Epithelial cell of alveolus of lung (primary cell): ENCODE results near the gene SNX9. TPM values are rescaled to one million over a fixed set of nuclear protein-coding genes. Genes with fewer than 3 reads are reported as not detected.

ENCODE experiments used
- total RNA-seq: library from RNA; depleted of rRNA; stranded (reverse); fragments of >200 nt; gene quantifications from 2 replicates; pipeline ENCODE4 v1.2.1, GENCODE V29; 2015

The SNX9 gene
- 29.1 and 31.3 TPM in 2 replicates for total RNA-seq

GRCh38 chr6:157823001-157823527 lies at the start of gene SNX9:
Gene SNX9 (plus strand): TSS chr6:157823246. CDS start chr6:157823435, 189 bp downstream.

GRCh38 chr6:157981395-157982101 lies 158.5 kb downstream of the SNX9 start, which contains the start of gene SYNJ2:
Gene SYNJ2 (plus strand): TSS chr6:157981863. CDS start chr6:157981962, 99 bp downstream.

Other genes with a start within 250 kb of the SNX9 start
- 15.7 and 36.8 TPM in 2 replicates for gene SYNJ2, start 158.6 kb downstream of the SNX9 start, total RNA-seq